Ovary (tissue), 9 donors: Measurements from ENCODE around the gene MPP2. TPM values are rescaled to one million over a fixed set of nuclear protein-coding genes. Genes with fewer than 3 reads are reported as not detected.

ENCODE experiments used
- DNase-seq, 5 donors: peaks; one replicate each; pipeline ENCODE4 v3.0.0-alpha.2; 2019 to 2020
- H3K27ac ChIP-seq, 2 donors: fragments of 200-600 bp; one replicate each; pipeline versions ENCODE4 v1.5.1 to v1.8.0; 2019 to 2022
- H3K27me3 ChIP-seq: fragments of 200-600 bp; one replicate; pipeline ENCODE4 v1.8.0; 2022
- H3K36me3 ChIP-seq: fragments of 200-600 bp; sonication (generic); one replicate; pipeline ENCODE4 v1.5.1; 2019
- H3K4me1 ChIP-seq: one replicate; pipeline ENCODE4 v1.8.1; 2013; ENCODE audit warnings: mild to moderate bottlenecking, moderate library complexity; ENCODE audit not compliant: insufficient read depth
- H3K4me3 ChIP-seq: fragments of 200-600 bp; sonication (generic); one replicate; pipeline ENCODE4 v1.5.1; 2017
- H3K9me3 ChIP-seq, 2 donors: fragments of 200-600 bp in 1 of 2; sonication (generic) in 1 of 2; one replicate each; pipeline versions ENCODE4 v1.5.1 to v1.8.1; 2013 to 2019; ENCODE audit warnings: mild to moderate bottlenecking in 1 of 2, moderate library complexity in 1 of 2
- CTCF ChIP-seq, 3 donors: fragments of 450-650 bp in 2 of 3; fragments of 200-600 bp in 1 of 3; IDR thresholded peaks; one replicate each; pipeline versions ENCODE4 v1.5.1 to v1.8.0; 2016 to 2022; ENCODE audit warnings: antibody characterized with exemption in 3 of 3, mild to moderate bottlenecking in 1 of 3
- EP300 ChIP-seq: sonication (generic); formaldehyde crosslinking; IDR thresholded peaks from one replicate; pipeline ENCODE4 v1.6.1; 2017; ENCODE audit warnings: antibody characterized with exemption
- POLR2A ChIP-seq: fragments of 450-650 bp; IDR thresholded peaks from one replicate; pipeline ENCODE4 v1.6.1; 2017; ENCODE audit warnings: antibody characterized with exemption, mild to moderate bottlenecking, moderate library complexity
- WGBS, 3 donors: extraction: QIAGEN DNeasy Blood & Tissue Kit in 1 of 3; methylation state at CpG; one replicate each; pipeline versions ENCODE4 v1.1.5 to v1.1.7; 2013 to 2017; 5-methylcytosine and 5-hydroxymethylcytosine counted together
- intact Hi-C, 4 donors: fragments of 100-400 bp; cut with DNase I; formaldehyde crosslinking; loops; one replicate each; pipeline versions ENCODE4 v1.11.0 to v1.15.1; 2022 to 2023
- polyA plus RNA-seq, 2 donors: library from polyadenylated mRNA; stranded (reverse); fragments of 200-250 nt in 1 of 2; fragments of 350-450 nt in 1 of 2; fragmentation: Illumina TruSeq in 1 of 2; extraction: RNeasy Lipid Tissue Mini Kit (QIAGEN cat#74804) in 1 of 2; gene quantifications; one replicate each; pipeline ENCODE4 v1.2.3, GENCODE V29; 2013 to 2014
- total RNA-seq, 7 donors: library from RNA; depleted of rRNA in 2 of 7; stranded (reverse); fragments of >200 nt in 2 of 7; fragmentation: NEBNext Ultra II Directional in 3 of 7; extraction: Animal tissue kit (Norgen Biotek cat#: 25700) in 3 of 7; gene quantifications; one replicate each; pipeline versions ENCODE4 v1.1.0 to v1.2.4, GENCODE V29; 2016 to 2023
- donor health status: DM: no; HTN: no; CAD: no; lungs with moderate emphysema.
- donor health status: DM: no; HTN: no; CAD: no.
- donor health status: Bipolar disorder and iron deficiency.
- donor health status: DM: yes; HTN: yes; CAD: no.
- donor health status: DM: no; HTN: no; CAD: no.
- donor health status: DM: yes; HTN: yes; CAD: no.

The MPP2 gene
- total and polyA plus RNA-seq, 9 donors = 2.6 to 6.5 (median 4.9) TPM

DNA sequence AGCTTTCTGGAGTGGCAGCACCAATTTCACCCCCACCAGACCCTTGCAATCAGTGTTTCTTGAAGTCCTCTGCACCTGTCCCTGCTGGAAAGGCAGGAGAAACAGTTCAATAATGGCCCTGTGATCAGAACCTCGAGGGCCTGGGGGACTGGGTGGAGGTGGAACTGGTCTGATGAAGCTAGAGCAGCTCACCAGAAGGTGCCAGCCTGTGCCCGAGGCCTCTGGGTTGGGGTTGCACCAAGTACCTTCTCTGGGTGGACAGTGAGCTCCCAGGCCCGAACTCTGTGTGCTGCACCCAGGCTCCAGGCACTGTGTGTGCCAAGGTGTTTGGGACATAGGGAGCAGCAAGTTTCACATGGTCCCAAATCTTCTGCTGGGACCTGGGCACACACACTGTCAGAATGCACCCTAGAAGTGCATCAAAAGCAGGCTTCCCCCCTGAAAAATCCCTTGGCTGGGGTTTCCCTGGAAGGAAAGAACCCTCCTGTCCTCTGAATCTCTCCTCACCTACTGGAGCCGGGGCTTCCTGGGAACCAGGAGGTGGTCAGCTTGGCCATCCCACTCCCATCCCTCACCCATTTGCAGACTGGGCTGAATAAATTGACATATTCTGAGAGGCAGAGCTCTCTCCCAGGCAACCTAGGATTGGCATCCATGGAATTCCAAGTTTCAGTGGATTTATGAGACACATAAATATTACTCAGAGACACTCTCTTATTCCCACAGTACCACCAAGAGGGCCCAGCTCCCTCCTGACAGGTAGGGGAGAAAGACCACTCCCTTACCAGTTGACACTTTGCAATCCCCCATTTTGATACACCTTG, 43.0 kb downstream of the MPP2 start:
- no peak overlapping the region for H3K27ac ChIP-seq
- 81 to 93% (median 91%) methylated on average over 4 of the region's 4 CpGs for WGBS, 3 donors
- TF ChIP-seq EP300 (no peak), POLR2A (no peak), CTCF (IDR thresholded peaks at IDR 0.05) (no peak)
- intact Hi-C loops = no loop called here
- H3K4me3 ChIP-seq = no peak overlapping the region
- peaks cover 5% of the 10 kb centered on the region for H3K4me1 ChIP-seq
- no peaks in the 10 kb centered on the region for H3K27me3 ChIP-seq
- H3K36me3 ChIP-seq = no peaks in the 10 kb centered on the region
- no peaks in the 10 kb centered on the region for H3K9me3 ChIP-seq
- no peak for DNase-seq

DNA sequence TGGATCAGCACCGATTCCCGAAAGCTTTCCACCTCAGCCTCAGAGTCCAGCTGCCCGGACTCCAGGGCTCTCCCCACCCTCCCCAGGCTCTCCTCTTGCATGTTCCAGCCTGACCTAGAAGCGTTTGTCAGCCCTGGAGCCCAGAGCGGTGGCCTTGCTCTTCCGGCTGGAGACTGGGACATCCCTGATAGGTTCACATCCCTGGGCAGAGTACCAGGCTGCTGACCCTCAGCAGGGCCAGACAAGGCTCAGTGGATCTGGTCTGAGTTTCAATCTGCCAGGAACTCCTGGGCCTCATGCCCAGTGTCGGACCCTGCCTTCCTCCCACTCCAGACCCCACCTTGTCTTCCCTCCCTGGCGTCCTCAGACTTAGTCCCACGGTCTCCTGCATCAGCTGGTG, 45.4 kb downstream of the MPP2 start:
- peak in 1 of 5 donors; percentile 52 for DNase-seq
- Histone ChIP-seq H3K27ac (no peak overlapping the region), H3K9me3 (no peaks in the 10 kb centered on the region), H3K4me3 (no peak overlapping the region), H3K4me1 (peaks cover 5% of the 10 kb centered on the region), H3K36me3 (no peaks in the 10 kb centered on the region), H3K27me3 (no peaks in the 10 kb centered on the region)
- 55 to 65% (median 65%) methylated on average over 9 of the region's 9 CpGs for WGBS, 3 donors
- intact Hi-C loops = no loop called here
- TF ChIP-seq EP300 (no peak), CTCF (IDR thresholded peaks at IDR 0.05) (no peak), POLR2A (no peak)

DNA sequence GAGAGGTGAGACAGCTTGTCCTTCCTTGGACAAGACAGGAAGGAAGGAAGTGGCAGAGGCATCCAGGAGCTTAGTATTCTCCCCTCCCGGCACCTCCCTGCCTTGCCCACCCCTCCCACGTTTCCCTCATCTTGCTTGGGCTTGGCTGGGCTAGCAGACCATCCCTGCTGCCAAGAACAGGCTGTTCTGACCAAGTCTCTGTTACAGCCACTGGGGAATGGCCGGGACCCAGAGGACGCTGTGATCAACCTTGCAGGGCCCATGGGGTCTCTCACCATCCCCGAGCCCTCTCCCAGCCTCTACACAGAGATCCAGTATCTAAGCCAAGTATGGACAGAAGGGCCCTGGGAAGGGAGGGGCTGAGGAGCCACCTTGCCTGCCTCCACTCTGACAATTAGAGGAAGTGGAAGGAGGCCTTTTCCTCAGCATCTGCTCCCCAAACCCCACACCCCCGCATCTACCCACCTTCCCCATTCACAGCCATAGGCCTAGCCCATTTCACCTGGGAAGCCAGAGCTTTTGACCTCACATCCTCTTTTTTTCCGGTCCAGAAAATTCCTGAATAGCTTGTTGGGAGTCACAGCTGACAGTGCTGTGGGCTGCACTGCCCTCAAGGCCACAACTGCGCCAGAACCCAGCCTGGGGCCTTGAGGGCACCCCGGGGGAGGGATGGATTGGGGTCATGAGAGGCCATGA, 46.3 kb downstream of the MPP2 start:
- H3K36me3 ChIP-seq = no peaks in the 10 kb centered on the region
- H3K9me3 ChIP-seq = no peaks in the 10 kb centered on the region
- no peak overlapping the region for H3K4me3 ChIP-seq
- intact Hi-C loops = no loop called here
- peak in 4 of 5 donors; percentile 48 to 86 (median 64) for DNase-seq
- H3K27me3 ChIP-seq = no peaks in the 10 kb centered on the region
- peak overlapping the region in 1 of 2 donors; percentile 60 for H3K27ac ChIP-seq
- WGBS, 3 donors = 10 to 22% (median 15%) methylated on average over 9 of the region's 9 CpGs
- TF ChIP-seq EP300 = no peak
- TF ChIP-seq CTCF (IDR thresholded peaks at IDR 0.05) = no peak
- TF ChIP-seq POLR2A = no peak
- peaks cover 5% of the 10 kb centered on the region for H3K4me1 ChIP-seq

DNA sequence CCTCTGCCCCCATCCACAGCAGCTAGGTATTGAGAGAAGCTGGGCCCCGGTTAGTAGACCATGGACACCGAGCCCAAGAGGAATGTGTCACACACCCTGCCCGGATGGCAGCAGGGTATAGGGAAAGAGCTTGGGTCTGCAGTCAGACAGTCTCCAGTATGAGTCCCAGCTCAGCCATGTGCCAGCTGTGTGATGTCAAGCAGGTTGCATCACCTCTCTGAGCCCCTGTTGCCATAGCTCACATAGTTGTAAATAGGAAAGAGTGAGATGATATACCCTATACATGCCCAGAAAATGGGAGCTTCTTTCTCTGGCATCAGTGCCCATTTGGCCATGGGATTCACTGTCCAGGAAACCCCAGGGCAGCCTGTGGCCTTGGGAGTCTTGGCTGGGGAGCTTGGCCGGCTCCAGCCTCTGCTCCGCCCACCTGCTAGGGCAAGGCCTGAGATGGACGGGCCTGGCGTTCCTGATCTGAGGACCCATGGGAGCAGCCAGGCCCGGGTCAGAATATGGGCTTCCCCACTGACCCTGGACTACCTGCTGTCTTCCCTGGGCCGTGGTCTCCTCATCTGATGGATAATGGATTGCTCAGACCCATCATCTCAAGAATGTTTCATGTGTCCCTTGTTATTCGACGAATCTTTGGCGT, 47.1 kb downstream of the MPP2 start:
- no peaks in the 10 kb centered on the region for H3K27me3 ChIP-seq
- TF ChIP-seq CTCF (IDR thresholded peaks at IDR 0.05) = no peak
- peaks cover 5% of the 10 kb centered on the region for H3K4me1 ChIP-seq
- no peaks in the 10 kb centered on the region for H3K36me3 ChIP-seq
- DNase-seq = peak in 1 of 5 donors; percentile 59
- WGBS, 3 donors = 70 to 72% (median 70%) methylated on average over 12 of the region's 12 CpGs
- no peak overlapping the region for H3K4me3 ChIP-seq
- no peaks in the 10 kb centered on the region for H3K9me3 ChIP-seq
- intact Hi-C loops = no loop called here
- H3K27ac ChIP-seq = no peak overlapping the region
